MM.1S (cell line): ENCODE measurements around the gene PCCA.

Experiments used
- DNase-seq: peaks from one replicate; pipeline ENCODE4 v3.0.0-alpha.2; 2015
- H2AFZ ChIP-seq: fragments of 300-600 bp; sonication (generic); 2 replicates; pipeline ENCODE4 v1.6.0; 2016; ENCODE audit warnings: antibody characterized with exemption, low read length
- H3F3A ChIP-seq: fragments of 300-600 bp; sonication (generic); 2 replicates; pipeline ENCODE4 v1.6.1; 2016; ENCODE audit warnings: mild to moderate bottlenecking, antibody characterized with exemption, low read length, moderate library complexity, mixed read lengths; ENCODE audit not compliant: insufficient read depth
- H3K27ac ChIP-seq: fragments of 300-600 bp; sonication (generic); 2 replicates; pipeline ENCODE4 v1.5.1; 2016; ENCODE audit warnings: mild to moderate bottlenecking, low read length
- H3K27me3 ChIP-seq: fragments of 300-600 bp; sonication (generic); replicated peaks from 2 replicates; pipeline ENCODE4 v1.6.0; 2016; ENCODE audit warnings: low read length; ENCODE audit not compliant: insufficient read depth
- H3K36me3 ChIP-seq: fragments of 300-600 bp; sonication (generic); replicated peaks from 2 replicates; pipeline ENCODE4 v1.6.1; 2016; ENCODE audit warnings: mild to moderate bottlenecking, low read length, mixed read lengths; ENCODE audit not compliant: insufficient read depth
- H3K4me1 ChIP-seq: fragments of 300-600 bp; sonication (generic); 2 replicates; pipeline ENCODE4 v1.6.1; 2016; ENCODE audit warnings: low read length, mixed read lengths
- H3K4me2 ChIP-seq: fragments of 300-600 bp; sonication (generic); 2 replicates; pipeline ENCODE4 v1.6.0; 2016; ENCODE audit warnings: low read depth, low read length
- H3K4me3 ChIP-seq: fragments of 300-600 bp; sonication (generic); 2 replicates; pipeline ENCODE4 v1.5.1; 2016; ENCODE audit warnings: low read length, mixed read lengths
- H3K79me2 ChIP-seq: fragments of 300-600 bp; sonication (generic); 2 replicates; pipeline ENCODE4 v1.6.1; 2016; ENCODE audit warnings: mixed run types, low read length, mixed read lengths
- H3K9ac ChIP-seq: fragments of 300-600 bp; sonication (generic); 2 replicates; pipeline ENCODE4 v1.6.1; 2016; ENCODE audit warnings: low read length, mixed read lengths
- H3K9me2 ChIP-seq: fragments of 300-600 bp; sonication (generic); replicated peaks from 2 replicates; pipeline ENCODE4 v1.6.1; 2016; ENCODE audit warnings: mild to moderate bottlenecking, low read length, mixed read lengths; ENCODE audit not compliant: insufficient read depth
- H3K9me3 ChIP-seq: fragments of 300-600 bp; sonication (generic); replicated peaks from 2 replicates; pipeline ENCODE4 v1.6.1; 2016; ENCODE audit warnings: mild to moderate bottlenecking, low read length, mixed read lengths; ENCODE audit not compliant: insufficient read depth
- H4K20me1 ChIP-seq: fragments of 300-600 bp; sonication (generic); 2 replicates; pipeline ENCODE4 v1.6.1; 2016; ENCODE audit warnings: mild to moderate bottlenecking, low read length, moderate library complexity, mixed read lengths; ENCODE audit not compliant: insufficient read depth
- EZH2 ChIP-seq: fragments of 300-600 bp; sonication (generic); optimal IDR thresholded peaks from 2 replicates; pipeline ENCODE3; 2017; ENCODE audit warnings: low read depth, mild to moderate bottlenecking, antibody characterized with exemption, low read length, mixed read lengths
- EZH2phosphoT487 ChIP-seq: fragments of 300-600 bp; sonication (generic); IDR thresholded peaks from 2 replicates; pipeline ENCODE4 v1.6.1; 2018; ENCODE audit warnings: antibody characterized with exemption, low read length
- TF ChIP-seq, protein P1 (sequence below): fragments of 300-600 bp; sonication (generic); IDR thresholded peaks from 2 replicates; pipeline ENCODE4 v1.5.1; 2016; ENCODE audit warnings: antibody characterized with exemption, low read length, mixed read lengths

PCCA gene

DNA sequence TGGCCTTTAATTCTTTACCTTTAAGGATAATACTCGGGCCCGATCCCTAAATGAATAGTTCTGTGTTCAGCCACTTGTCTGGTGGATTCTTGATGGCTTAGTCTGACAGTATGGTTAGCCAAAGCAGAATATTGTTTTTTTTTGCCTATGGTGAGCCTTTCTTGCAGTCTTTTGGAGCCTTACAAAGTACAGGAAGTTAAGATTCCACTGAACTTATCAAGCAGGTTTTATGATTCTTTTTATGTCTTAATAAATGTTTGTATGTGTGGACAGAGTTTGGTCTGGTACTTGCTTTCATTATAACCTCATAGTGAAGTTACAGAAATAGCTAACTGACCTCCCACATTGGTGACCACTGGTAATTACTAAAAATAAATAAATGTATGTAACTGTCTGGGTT, 17.1 kb downstream of the PCCA start:
- Histone ChIP-seq H3K36me3 (no peaks in the 10 kb centered on the region), H3K4me1 (no peaks in the 10 kb centered on the region), H4K20me1 (no peaks in the 10 kb centered on the region), H3K27ac (no peak overlapping the region), H3K9me3 (no peaks in the 10 kb centered on the region), H3K4me2 (no peak overlapping the region), H3K9ac (no peak overlapping the region), H3K9me2 (no peaks in the 10 kb centered on the region), H3K79me2 (no peaks in the 10 kb centered on the region), H2AFZ (no peak overlapping the region), H3K27me3 (no peaks in the 10 kb centered on the region), H3F3A (no peaks in the 10 kb centered on the region), H3K4me3 (no peak overlapping the region)
- DNase-seq, result no peak
- no peak for TF ChIP-seq EZH2
- no peak for TF ChIP-seq EZH2phosphoT487
- TF ChIP-seq, protein P1, sequence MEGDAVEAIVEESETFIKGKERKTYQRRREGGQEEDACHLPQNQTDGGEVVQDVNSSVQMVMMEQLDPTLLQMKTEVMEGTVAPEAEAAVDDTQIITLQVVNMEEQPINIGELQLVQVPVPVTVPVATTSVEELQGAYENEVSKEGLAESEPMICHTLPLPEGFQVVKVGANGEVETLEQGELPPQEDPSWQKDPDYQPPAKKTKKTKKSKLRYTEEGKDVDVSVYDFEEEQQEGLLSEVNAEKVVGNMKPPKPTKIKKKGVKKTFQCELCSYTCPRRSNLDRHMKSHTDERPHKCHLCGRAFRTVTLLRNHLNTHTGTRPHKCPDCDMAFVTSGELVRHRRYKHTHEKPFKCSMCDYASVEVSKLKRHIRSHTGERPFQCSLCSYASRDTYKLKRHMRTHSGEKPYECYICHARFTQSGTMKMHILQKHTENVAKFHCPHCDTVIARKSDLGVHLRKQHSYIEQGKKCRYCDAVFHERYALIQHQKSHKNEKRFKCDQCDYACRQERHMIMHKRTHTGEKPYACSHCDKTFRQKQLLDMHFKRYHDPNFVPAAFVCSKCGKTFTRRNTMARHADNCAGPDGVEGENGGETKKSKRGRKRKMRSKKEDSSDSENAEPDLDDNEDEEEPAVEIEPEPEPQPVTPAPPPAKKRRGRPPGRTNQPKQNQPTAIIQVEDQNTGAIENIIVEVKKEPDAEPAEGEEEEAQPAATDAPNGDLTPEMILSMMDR, result no peak

DNA sequence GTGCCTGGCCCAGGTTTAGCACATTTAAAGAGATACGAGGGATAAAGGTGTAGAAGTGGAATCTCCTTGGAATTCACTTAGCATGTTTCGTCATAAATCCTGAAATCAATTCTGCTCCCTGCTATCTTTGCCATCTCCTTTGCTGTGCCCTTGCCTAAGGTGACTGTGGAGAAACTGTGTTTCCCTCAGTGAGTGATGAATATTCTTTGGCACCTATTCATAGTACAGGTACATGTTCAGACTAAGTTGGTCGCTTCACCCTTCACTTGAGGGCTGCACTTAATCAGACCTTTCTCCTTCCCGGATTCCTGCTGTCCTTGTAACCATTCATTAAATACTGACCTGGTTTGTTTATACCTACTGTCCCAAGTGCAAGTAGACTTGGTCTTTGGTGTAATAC, 17.8 kb downstream of the PCCA start:
- TF ChIP-seq EZH2phosphoT487, result no peak
- TF ChIP-seq EZH2, result no peak
- TF ChIP-seq, protein P1, result no peak
- no peak overlapping the region for H3K27ac ChIP-seq
- H3K9me3 ChIP-seq, result no peaks in the 10 kb centered on the region
- no peak overlapping the region for H3K4me3 ChIP-seq
- no peaks in the 10 kb centered on the region for H3K27me3 ChIP-seq
- H3K36me3 ChIP-seq, result no peaks in the 10 kb centered on the region
- H4K20me1 ChIP-seq, result no peaks in the 10 kb centered on the region
- no peaks in the 10 kb centered on the region for H3K9me2 ChIP-seq
- H3K4me1 ChIP-seq, result no peaks in the 10 kb centered on the region
- no peak for DNase-seq
- no peaks in the 10 kb centered on the region for H3F3A ChIP-seq
- no peak overlapping the region for H3K9ac ChIP-seq
- H3K4me2 ChIP-seq, result no peak overlapping the region
- no peak overlapping the region for H2AFZ ChIP-seq
- no peaks in the 10 kb centered on the region for H3K79me2 ChIP-seq

DNA sequence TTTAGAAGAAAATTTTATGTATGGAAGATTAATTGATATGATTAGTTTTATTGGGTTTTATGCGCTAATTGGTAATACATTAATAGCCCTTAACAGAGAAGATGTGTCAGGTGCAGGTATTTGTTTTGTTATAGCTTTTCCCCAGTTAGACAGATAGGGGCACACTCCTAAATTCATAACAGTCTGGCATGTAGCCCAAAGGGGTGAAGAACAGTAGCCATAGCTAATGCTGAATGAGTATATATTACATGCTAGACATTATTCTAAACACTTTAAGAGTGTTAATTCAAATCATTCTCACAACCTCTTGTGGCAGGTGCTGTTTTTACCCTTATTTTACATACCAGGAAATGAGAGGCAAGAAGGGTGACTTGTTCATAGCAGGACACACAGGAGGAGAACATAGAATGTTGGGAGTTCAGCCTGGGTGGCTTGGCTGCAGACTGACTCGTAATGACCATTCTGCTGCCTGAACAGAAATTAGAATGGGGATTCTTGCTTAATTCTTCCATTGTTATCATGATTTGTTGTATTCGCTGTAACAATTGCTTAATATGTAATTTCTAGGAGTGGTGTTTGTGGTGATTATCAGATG, 20.1 kb downstream of the PCCA start:
- no peaks in the 10 kb centered on the region for H3K36me3 ChIP-seq
- H3K4me2 ChIP-seq, result no peak overlapping the region
- no peaks in the 10 kb centered on the region for H4K20me1 ChIP-seq
- no peaks in the 10 kb centered on the region for H3K79me2 ChIP-seq
- no peaks in the 10 kb centered on the region for H3K4me1 ChIP-seq
- no peak overlapping the region for H3K27ac ChIP-seq
- no peaks in the 10 kb centered on the region for H3K27me3 ChIP-seq
- H3F3A ChIP-seq, result no peaks in the 10 kb centered on the region
- no peak for DNase-seq
- H3K4me3 ChIP-seq, result no peak overlapping the region
- no peak overlapping the region for H3K9ac ChIP-seq
- no peak overlapping the region for H2AFZ ChIP-seq
- H3K9me2 ChIP-seq, result no peaks in the 10 kb centered on the region
- TF ChIP-seq, protein P1, result no peak
- no peak for TF ChIP-seq EZH2phosphoT487
- TF ChIP-seq EZH2, result no peak
- no peaks in the 10 kb centered on the region for H3K9me3 ChIP-seq
